Measurements from ENCODE around the gene IL1RAPL1. TPM values are rescaled to one million over a fixed set of nuclear protein-coding genes. Genes with fewer than 3 reads are reported as not detected.

Gene IL1RAPL1
- total and polyA plus RNA-seq, 2 experiments from 2014 or later: 0.18 to 0.49 TPM

DNA sequence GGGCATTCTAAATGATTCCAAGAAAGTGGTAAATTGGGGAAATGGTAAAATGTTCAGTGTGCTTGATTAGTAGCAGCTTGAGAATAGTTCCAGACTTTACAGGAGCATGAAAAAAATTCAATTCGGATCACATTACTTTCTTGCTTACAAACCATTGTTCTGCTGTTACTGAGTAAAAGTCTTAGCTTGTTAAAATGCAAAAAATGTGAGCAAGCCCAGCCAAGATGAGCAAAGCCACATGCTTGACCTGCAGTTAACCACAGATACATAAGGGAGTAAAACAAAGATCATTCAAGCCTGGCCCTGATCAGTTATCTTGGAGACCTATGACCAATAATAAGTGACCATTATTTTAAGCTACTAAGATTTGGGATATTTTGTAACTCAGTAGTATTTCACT lies 1065.2 kb downstream of the IL1RAPL1 start (continued):
- TF ChIP-seq ZNF462 (CRISPR knock-in tag; IDR thresholded peaks at IDR 0.05) (no peak), ZNF114 (CRISPR knock-in tag; IDR thresholded peaks at IDR 0.05) (no peak), CREB1 (CRISPR knock-in tag; IDR thresholded peaks at IDR 0.05; ENCODE audit: low read depth) (no peak), REST (IDR thresholded peaks at IDR 0.05; ENCODE audit: unreplicated experiment) (no peak)

- H3K4me1 Mint-ChIP-seq: no peaks in the 10 kb centered on the region
Measured at GRCh38 chrX:29653721-29654120, 1066.5 kb downstream of the IL1RAPL1 start.

More at GRCh38 chrX:29653721-29654120, 1066.5 kb downstream of the IL1RAPL1 start:
- H3K9me2 ChIP-seq (ENCODE audit: insufficient read depth): no peaks in the 10 kb centered on the region
- no peak overlapping the region for H3K4me3 ChIP-seq
- no peak overlapping the region for H2AFZ ChIP-seq
- no peaks in the 10 kb centered on the region for H4K20me1 ChIP-seq (replicated peaks; ENCODE audit: insufficient read depth)
- Mint-ChIP-seq H3K9me3 (no peaks in the 10 kb centered on the region), H3K4me3 (no peak overlapping the region), H3K27me3 (ENCODE audit: insufficient read depth, low read depth, poor library complexity) (no peaks in the 10 kb centered on the region), H3K36me3 (ENCODE audit: low read depth) (no peaks in the 10 kb centered on the region), H3K27ac (no peak overlapping the region)
- H3K27ac ChIP-seq (ENCODE audit: low read depth): no peak overlapping the region
- TF ChIP-seq STAT1 (IDR thresholded peaks at IDR 0.05; ENCODE audit: unreplicated experiment) (no peak), REST (IDR thresholded peaks at IDR 0.05; ENCODE audit: unreplicated experiment) (no peak), ZNF114 (CRISPR knock-in tag; IDR thresholded peaks at IDR 0.05) (no peak)
- no peaks in the 10 kb centered on the region for H3K36me3 ChIP-seq (ENCODE audit: insufficient read depth)
- H3K79me2 ChIP-seq (replicated peaks; ENCODE audit: insufficient read depth): no peaks in the 10 kb centered on the region
- no peak for DNase-seq (ENCODE audit: low spot score)
- H3K4me1 ChIP-seq (ENCODE audit: insufficient read depth): no peaks in the 10 kb centered on the region
- H3F3A ChIP-seq (replicated peaks; ENCODE audit: low read depth): no peaks in the 10 kb centered on the region
- no peak for ATAC-seq
- H3K27me3 ChIP-seq (ENCODE audit: insufficient read depth): no peaks in the 10 kb centered on the region
- H3K4me2 ChIP-seq: no peak overlapping the region

Measured in GM23338 (cell line).